ENCODE results near the gene CNTNAP5.

DNA sequence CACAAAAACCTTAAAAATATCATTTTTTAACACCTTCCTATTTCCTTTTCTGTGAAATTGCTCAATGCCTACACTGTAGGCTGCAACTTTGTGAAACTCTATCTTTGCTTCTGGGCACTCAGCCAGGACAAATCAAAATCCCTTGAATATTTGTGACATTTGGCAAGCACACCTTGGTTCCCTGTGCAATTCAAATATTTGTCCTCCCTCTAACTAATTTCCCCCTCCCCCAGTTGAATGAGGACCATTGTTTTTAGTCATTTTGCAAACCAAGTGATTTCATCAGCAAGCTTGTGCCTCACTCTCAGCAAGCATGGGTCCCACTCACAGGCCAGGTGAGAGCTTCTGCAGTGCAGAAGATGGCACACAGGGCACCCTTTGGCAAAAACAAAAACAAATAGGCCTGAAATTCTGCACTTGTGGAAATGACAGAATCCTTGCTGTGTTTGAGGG is 541.5 kb downstream of the CNTNAP5 start:
- TF ChIP-seq, protein P1, sequence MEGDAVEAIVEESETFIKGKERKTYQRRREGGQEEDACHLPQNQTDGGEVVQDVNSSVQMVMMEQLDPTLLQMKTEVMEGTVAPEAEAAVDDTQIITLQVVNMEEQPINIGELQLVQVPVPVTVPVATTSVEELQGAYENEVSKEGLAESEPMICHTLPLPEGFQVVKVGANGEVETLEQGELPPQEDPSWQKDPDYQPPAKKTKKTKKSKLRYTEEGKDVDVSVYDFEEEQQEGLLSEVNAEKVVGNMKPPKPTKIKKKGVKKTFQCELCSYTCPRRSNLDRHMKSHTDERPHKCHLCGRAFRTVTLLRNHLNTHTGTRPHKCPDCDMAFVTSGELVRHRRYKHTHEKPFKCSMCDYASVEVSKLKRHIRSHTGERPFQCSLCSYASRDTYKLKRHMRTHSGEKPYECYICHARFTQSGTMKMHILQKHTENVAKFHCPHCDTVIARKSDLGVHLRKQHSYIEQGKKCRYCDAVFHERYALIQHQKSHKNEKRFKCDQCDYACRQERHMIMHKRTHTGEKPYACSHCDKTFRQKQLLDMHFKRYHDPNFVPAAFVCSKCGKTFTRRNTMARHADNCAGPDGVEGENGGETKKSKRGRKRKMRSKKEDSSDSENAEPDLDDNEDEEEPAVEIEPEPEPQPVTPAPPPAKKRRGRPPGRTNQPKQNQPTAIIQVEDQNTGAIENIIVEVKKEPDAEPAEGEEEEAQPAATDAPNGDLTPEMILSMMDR (IDR thresholded peaks at IDR 0.05) = no peak
- no peak for TF ChIP-seq POLR2A (IDR thresholded peaks at IDR 0.05)
